GM12872 (cell line): Measurements from ENCODE around the gene GRK5.
A peak's percentile ranks its signal among the peaks of the same experiment; 100 is the strongest.

Experiments
- TF ChIP-seq, protein P1 (sequence below): IDR thresholded peaks from 3 replicates; pipeline ENCODE4 v1.5.1; 2011; ENCODE audit warnings: low read depth, mild to moderate bottlenecking, low read length, moderate library complexity; ENCODE audit not compliant: insufficient read depth

The GRK5 gene

DNA sequence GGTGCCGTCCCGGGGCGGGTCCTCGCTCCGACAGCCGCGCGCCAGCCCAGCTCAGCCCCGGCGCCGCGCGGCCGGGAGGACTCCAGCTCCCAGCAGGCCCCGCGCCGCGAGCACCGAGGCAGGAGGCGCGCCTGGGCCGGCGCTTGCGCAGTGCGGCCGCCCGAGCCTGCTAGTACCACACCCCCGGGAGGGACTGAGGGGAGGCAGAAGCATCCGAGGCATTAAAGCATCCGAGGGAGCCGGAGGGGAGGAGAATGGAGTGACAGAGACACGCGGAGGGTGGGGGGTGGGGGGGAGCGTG is at the start of gene GRK5:
TSS of gene GRK5 (plus strand) at position 206 of the 301 bp plus-strand sequence. CDS start 347 bp downstream, outside the sequence.
- TF ChIP-seq, protein P1, sequence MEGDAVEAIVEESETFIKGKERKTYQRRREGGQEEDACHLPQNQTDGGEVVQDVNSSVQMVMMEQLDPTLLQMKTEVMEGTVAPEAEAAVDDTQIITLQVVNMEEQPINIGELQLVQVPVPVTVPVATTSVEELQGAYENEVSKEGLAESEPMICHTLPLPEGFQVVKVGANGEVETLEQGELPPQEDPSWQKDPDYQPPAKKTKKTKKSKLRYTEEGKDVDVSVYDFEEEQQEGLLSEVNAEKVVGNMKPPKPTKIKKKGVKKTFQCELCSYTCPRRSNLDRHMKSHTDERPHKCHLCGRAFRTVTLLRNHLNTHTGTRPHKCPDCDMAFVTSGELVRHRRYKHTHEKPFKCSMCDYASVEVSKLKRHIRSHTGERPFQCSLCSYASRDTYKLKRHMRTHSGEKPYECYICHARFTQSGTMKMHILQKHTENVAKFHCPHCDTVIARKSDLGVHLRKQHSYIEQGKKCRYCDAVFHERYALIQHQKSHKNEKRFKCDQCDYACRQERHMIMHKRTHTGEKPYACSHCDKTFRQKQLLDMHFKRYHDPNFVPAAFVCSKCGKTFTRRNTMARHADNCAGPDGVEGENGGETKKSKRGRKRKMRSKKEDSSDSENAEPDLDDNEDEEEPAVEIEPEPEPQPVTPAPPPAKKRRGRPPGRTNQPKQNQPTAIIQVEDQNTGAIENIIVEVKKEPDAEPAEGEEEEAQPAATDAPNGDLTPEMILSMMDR = no peak

DNA sequence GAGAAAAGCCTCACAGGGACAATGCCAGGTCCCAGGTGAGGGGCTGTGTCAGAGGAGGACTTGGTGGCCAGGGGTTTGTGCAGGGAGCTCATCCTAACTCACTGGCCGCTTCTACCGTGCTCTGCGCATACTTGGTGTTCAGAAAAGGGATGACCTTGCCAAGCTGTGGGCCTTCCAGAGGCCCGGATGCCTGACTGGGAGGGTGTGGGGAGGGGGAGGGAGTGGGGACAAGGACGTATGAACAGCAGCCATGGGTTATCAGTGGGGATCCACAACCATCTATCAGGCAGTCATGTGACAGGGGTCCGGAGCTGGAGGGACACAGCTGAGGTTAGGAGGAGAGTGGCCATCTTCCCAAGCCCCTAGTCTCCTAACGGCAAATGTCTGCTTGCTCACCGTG is 48.0 kb upstream of the GRK5 start:
- TF ChIP-seq, protein P1 = no peak

DNA sequence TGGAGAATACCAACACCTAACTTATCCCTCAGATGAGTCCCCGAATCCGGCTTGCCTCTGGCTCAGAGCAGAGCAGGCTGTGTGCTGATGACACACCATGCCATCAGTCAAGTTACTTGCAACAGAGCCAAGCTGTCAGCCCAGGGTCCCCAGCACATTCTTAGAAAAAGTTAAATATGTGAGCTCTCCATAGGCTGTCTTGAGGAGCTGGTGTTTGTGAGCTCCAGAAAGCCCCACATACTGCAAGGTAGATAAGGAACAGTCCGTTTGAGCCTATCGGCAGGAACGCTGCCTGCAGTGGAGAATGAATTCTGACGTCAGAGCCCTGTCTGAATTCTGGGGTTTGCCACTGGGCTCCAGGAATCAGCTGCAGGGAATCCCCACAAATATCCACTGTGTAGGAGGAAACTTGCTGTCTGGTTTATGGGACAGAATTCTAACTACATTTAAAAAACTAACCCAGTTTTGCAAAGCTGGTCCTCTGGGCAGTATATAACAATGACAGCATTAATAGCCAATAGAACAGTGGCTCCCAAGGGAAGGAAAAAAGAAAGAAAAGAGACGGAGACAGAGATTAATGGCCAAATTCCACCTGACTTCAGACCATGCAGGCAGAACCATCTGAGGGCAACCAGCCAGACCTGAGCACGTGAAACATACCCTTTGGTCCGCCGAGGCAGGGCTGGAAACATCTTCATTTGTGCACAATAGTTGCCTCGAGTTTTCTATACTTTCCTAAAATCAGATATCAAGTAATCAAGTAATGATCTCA is 45.5 kb upstream of the GRK5 start:
- TF ChIP-seq, protein P1 = no peak

DNA sequence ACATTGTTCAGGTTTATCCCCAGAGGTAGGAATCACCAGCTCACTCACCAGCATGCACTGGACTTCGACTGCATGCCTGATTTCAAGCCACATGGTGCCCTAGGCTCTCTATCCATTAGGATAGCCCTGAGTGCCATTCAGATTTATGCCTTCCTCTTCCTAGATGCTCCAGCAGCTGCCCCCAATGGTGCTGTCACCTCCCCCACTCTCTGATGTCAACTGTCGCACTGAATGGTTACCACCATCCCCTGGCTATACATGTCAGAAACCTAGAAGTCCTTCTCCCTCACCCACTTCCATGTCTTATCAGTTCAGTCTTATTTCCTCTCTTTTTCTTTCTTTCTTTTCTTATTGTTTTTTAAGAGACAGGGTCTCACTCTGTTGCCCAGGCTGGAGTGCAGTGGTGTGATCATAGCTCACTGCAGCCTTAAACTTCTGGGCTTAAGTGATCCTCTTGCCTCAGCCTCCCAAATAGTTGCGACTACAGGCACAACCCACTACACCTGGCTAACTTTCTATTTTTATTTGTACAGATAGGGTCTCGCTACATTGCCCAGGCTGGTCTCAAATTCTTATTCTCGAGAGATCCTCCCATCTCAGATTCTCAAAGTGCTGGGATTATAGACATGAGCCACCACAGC is 44.8 kb upstream of the GRK5 start:
- TF ChIP-seq, protein P1 = no peak

DNA sequence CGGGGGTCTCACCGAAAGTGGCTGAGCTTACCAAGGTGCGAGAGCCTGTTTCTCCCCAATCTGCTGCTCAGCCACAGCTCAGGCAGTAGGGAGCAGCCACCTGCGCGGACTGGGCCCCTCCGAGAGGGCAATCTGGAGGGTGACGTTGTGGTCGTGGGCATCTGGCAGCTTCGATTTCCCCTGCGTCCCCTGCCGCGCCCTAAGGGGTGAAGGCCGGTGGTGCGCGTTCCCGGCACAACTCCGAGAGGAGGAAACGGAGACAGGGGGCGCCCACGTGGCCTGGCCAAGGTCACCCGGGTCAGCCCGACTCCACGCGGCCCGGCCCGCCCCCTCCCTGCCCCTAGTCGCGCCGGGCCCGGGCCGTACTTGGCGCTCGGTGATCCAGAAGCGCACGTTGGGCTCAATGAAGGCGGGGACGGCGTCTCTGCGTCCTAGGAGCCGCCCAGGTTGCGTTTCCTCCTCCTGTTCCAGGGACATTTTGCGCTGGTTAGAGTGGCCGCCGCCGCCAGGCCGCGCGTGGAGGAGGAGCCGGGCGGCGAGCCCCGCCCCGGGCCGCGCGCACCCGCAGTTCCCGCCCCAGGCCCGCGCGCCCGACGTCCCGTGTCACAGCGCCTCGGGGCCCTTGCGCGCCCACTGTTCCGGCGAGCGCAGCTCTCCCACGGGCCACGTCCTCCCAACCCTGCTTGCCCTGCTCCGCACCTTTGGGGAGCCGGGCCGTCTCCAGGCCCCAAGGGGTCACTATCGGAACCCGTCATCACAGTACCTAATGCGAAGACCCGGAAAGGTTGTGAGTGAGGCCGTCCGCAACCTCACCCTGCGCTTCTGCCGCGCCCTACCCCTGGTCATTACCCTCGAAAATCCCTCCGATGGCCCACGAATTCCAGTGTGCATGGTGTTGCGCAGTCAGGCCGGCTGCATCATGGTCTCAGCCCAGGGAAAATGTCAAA is 41.9 kb upstream of the GRK5 start, which contains the start of gene SFXN4:
TSS of gene SFXN4 (minus strand) at position 544 of the 947 bp plus-strand sequence. CDS start at position 477, 67 bp downstream.
- TF ChIP-seq, protein P1 = 0 out of 3 replicates have a peak, but pooled peaks have one; percentile 12

DNA sequence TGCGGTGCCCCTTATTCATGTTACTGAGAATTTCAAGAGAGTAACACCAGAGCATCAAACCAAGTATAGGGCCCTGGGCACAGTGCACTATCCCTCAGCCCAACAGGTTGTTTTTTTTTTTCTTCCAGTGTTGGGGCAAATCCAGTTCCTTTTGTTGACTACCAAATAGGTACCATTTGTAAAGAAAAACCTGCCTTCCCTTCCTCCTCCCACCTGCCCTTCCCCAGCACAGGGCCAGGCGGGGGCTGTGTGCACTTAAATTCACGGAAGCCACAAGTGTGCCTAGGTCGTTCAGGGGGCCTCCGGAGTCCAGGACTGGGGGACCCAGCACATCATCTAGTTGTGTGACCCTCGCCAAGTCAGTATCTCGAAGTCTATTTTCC is 41.3 kb upstream of the GRK5 start:
- TF ChIP-seq, protein P1 = no peak

DNA sequence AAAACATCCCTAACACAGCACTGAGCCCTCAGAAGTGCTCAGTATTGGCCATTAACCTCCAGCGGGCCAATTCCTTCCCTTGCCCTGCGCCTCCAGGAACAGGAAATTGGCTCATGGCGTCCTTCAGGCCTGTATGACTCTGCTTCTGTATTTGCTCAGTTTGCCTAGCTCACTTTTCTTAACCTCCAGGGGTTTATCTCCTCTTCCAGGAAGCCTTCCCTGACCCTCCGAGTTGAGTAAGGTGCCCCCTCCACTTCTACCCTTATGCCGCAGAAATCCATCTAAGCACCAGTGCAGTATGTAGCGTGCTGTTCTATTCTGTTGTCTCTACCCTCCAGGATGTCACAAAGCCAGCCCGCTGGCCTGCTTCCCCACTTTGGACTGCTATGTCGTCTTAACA is 40.8 kb upstream of the GRK5 start:
- TF ChIP-seq, protein P1 = no peak
